Measurements from ENCODE around the gene SFN. TPM values are rescaled to one million over a fixed set of nuclear protein-coding genes. Genes with fewer than 3 reads are reported as not detected.

SFN gene
- total RNA-seq, 2 donors from 2014 or later = 239 to 253 TPM

DNA sequence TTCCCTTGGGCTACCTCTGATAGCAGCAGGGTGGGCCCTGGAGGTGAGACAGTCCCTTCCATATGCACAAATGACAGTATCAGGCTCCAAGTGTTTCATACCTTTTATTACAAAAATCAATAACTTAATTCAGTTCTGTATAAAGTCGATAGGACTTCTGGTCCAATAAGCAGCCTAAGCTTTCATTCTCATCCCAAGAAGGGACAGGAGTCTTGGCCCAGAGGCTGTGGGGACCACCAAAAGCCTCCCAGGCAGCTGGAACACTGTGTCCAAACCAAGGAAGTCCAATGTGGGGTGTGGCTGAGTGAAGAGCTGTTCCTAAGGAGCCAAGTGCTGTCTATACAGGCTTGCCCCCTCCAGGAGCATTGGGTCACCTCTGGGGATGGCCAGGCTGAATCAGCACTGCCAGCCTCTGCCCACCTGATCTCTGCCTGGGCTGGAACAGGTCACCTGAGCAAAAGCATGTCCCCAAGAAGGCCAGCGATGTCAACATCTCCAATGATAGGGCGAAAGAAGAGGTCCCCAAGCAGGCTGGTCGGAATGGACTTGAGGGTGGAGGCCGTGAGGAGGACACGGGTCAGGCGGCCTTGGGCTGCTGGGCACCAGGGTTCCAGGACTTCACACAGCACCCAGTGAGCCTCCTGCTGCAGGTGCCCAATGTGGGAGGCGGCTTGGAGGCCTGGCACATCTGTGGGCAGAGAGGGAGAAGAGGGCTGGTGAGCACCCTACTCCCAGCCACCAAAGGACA is 48.6 kb downstream of the SFN start:
- TF ChIP-seq, protein P1, sequence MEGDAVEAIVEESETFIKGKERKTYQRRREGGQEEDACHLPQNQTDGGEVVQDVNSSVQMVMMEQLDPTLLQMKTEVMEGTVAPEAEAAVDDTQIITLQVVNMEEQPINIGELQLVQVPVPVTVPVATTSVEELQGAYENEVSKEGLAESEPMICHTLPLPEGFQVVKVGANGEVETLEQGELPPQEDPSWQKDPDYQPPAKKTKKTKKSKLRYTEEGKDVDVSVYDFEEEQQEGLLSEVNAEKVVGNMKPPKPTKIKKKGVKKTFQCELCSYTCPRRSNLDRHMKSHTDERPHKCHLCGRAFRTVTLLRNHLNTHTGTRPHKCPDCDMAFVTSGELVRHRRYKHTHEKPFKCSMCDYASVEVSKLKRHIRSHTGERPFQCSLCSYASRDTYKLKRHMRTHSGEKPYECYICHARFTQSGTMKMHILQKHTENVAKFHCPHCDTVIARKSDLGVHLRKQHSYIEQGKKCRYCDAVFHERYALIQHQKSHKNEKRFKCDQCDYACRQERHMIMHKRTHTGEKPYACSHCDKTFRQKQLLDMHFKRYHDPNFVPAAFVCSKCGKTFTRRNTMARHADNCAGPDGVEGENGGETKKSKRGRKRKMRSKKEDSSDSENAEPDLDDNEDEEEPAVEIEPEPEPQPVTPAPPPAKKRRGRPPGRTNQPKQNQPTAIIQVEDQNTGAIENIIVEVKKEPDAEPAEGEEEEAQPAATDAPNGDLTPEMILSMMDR (IDR thresholded peaks at IDR 0.05) = no peak
- DNase-seq = no peak
- intact Hi-C loops (cut with DNase I) = no loop called here
- Histone ChIP-seq H3K27me3 (no peaks in the 10 kb centered on the region), H3K36me3 (no peaks in the 10 kb centered on the region), H3K4me1 (peaks cover 14% of the 10 kb centered on the region), H3K9ac (ENCODE audit: low read depth in 2 of 2, low read length in 2 of 2) (no peak overlapping the region), H3K4me3 (no peak overlapping the region), H3K9me3 (no peaks in the 10 kb centered on the region), H3K27ac (no peak overlapping the region)

DNA sequence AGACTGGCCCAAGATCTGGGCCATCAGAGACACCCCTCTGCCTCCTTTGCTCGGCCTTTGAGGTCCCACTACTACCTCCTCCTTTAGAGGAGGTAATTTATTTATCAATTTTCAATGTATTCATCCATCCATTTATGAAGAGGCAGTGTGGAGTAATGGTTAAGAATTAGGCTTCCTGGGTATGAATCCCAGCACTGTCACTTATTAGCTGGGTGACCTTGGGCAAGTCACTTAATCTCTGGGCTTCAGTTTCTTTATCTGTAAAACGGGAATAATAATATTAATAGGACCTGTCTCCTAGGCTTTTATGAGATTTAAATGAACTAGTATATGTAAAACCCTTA is 49.2 kb downstream of the SFN start:
- DNase-seq = no peak
- Histone ChIP-seq H3K4me3 (no peak overlapping the region), H3K36me3 (no peaks in the 10 kb centered on the region), H3K27ac (no peak overlapping the region), H3K4me1 (peaks cover 14% of the 10 kb centered on the region), H3K9ac (ENCODE audit: low read depth in 2 of 2, low read length in 2 of 2) (no peak overlapping the region), H3K27me3 (no peaks in the 10 kb centered on the region), H3K9me3 (no peaks in the 10 kb centered on the region)
- TF ChIP-seq, protein P1 (IDR thresholded peaks at IDR 0.05) = no peak
- intact Hi-C loops (cut with DNase I) = no loop called here

DNA sequence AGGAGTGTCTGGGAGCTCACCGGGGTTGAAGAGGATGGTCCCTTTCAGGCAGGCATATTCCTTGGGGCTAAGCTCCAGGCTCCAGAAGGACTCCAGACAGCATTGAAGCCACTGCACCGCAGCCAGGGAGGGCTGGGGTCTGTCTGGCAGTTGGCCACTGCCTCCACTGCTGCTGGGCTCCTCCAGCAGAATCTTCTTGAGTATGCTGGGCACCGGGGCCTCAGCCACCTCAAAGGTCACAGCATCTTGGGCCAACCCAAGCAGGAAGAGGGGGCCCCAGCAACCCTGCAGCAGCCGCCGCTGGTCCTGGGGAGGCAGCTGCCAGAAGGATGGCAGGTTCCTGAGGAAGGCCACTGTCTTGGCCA is 50.4 kb downstream of the SFN start:
- intact Hi-C loops (cut with DNase I) = no loop called here
- Histone ChIP-seq H3K27ac (peak overlapping the region; percentile 77), H3K4me1 (peaks cover 14% of the 10 kb centered on the region), H3K9me3 (no peaks in the 10 kb centered on the region), H3K4me3 (no peak overlapping the region), H3K27me3 (no peaks in the 10 kb centered on the region), H3K9ac (ENCODE audit: low read depth in 2 of 2, low read length in 2 of 2) (peak overlapping the region in 1 of 2 donors; percentile 71), H3K36me3 (no peaks in the 10 kb centered on the region)
- TF ChIP-seq, protein P1 (IDR thresholded peaks at IDR 0.05) = no peak
- DNase-seq = no peak

Other genes starting within 250 kb of the SFN start
- gene ARID1A, start 167.1 kb upstream of the SFN start, total RNA-seq = 10 to 100 TPM; 49.6 to 76.2 TPM
- gene PIGV, start 75.2 kb upstream of the SFN start, total RNA-seq = 10 to 100 TPM; 16.8 to 24.2 TPM
- gene ZDHHC18, start 36.5 kb upstream of the SFN start, total RNA-seq = 10 to 100 TPM; 14.1 to 16.8 TPM
- 10 to 100 TPM; 32.4 to 36.2 TPM for gene GPN2, start 27.1 kb downstream of the SFN start, total RNA-seq
- gene GPATCH3, start 37.3 kb downstream of the SFN start, total RNA-seq = 10 to 100 TPM; 13.9 to 14.4 TPM
- 1 to 10 TPM in 1 of 2 donors, under 1 TPM in 1; 0.64 to 1.8 TPM for gene NR0B2, start 50.8 kb downstream of the SFN start, total RNA-seq
- 10 to 100 TPM; 37.9 to 92.5 TPM for gene NUDC, start 58.6 kb downstream of the SFN start, total RNA-seq
- gene KDF1, start 97.3 kb downstream of the SFN start, total RNA-seq = 10 to 100 TPM; 23.2 to 27.3 TPM
- gene TRNP1, start 130.5 kb downstream of the SFN start, total RNA-seq = 1 to 10 TPM; 2.5 to 2.7 TPM
- 1 to 10 TPM; 1.0 to 3.8 TPM for gene TENT5B, start 149.7 kb downstream of the SFN start, total RNA-seq

Measured in colonic mucosa (tissue), 4 donors.